Liver (tissue), 9 donors: ENCODE measurements around the gene DCTN3. TPM values are rescaled to one million over a fixed set of nuclear protein-coding genes. Genes with fewer than 3 reads are reported as not detected.

Experiments used
- DNase-seq: peaks from one replicate; pipeline ENCODE4 v3.0.0-alpha.2; 2017; ENCODE audit warnings: low spot score
- H3K27ac ChIP-seq, 2 donors: one replicate each; pipeline ENCODE4 v1.7.0; 2013; ENCODE audit warnings: inconsistent platforms in 2 of 2, low read length in 2 of 2, control low read depth in 1 of 2, low read depth in 1 of 2, mild to moderate bottlenecking in 1 of 2
- H3K27me3 ChIP-seq, 4 donors: one replicate each; pipeline versions ENCODE4 v1.6.1 to v1.7.0; 2013; ENCODE audit warnings: low read length in 3 of 4, inconsistent platforms in 1 of 4, mild to moderate bottlenecking in 1 of 4, moderate library complexity in 1 of 4; ENCODE audit not compliant: control insufficient read depth in 4 of 4, insufficient read depth in 4 of 4
- H3K36me3 ChIP-seq, 4 donors: one replicate each; pipeline versions ENCODE4 v1.6.1 to v1.7.0; 2013; ENCODE audit warnings: low read length in 3 of 4, mild to moderate bottlenecking in 3 of 4, low read depth in 1 of 4, moderate library complexity in 1 of 4; ENCODE audit not compliant: control insufficient read depth in 4 of 4, insufficient read depth in 3 of 4
- H3K4me1 ChIP-seq, 4 donors: one replicate each; pipeline versions ENCODE4 v1.6.1 to v1.7.0; 2013; ENCODE audit warnings: low read length in 3 of 4, mild to moderate bottlenecking in 3 of 4, moderate library complexity in 1 of 4; ENCODE audit not compliant: control insufficient read depth in 4 of 4, insufficient read depth in 4 of 4
- H3K4me3 ChIP-seq, 3 donors: one replicate each; pipeline versions ENCODE4 v1.6.1 to v1.7.0; 2013; ENCODE audit warnings: low read length in 3 of 3, control low read depth in 1 of 3, low read depth in 1 of 3, mild to moderate bottlenecking in 1 of 3
- H3K9ac ChIP-seq, 2 donors: one replicate each; pipeline ENCODE4 v1.7.0; 2013; ENCODE audit warnings: low read length in 2 of 2, mild to moderate bottlenecking in 2 of 2, moderate library complexity in 2 of 2, control low read depth in 1 of 2, low read depth in 1 of 2
- H3K9me3 ChIP-seq, 4 donors: one replicate each; pipeline versions ENCODE4 v1.6.1 to v1.7.0; 2013; ENCODE audit warnings: low read length in 3 of 4; ENCODE audit not compliant: control insufficient read depth in 4 of 4
- EGR1 ChIP-seq, 2 donors: IDR thresholded peaks; 2 replicates each; pipeline ENCODE4 v1.6.1; 2016 to 2018; ENCODE audit warnings: antibody characterized with exemption in 2 of 2, low read depth in 2 of 2
- FOXA1 ChIP-seq: IDR thresholded peaks from 2 replicates; pipeline ENCODE4 v1.6.1; 2016; ENCODE audit warnings: antibody characterized with exemption
- GABPA ChIP-seq, 2 donors: IDR thresholded peaks in 1 of 2; conservative IDR thresholded peaks in 1 of 2; 2 replicates each; pipeline ENCODE4 v1.6.1; 2016; ENCODE audit warnings: antibody characterized with exemption in 2 of 2, mild to moderate bottlenecking in 1 of 2, moderate library complexity in 1 of 2
- HNF4A ChIP-seq, 2 donors: conservative IDR thresholded peaks; 2 replicates each; pipeline ENCODE4 v1.6.1; 2016; ENCODE audit warnings: antibody characterized with exemption in 2 of 2, mild to moderate bottlenecking in 2 of 2
- HNF4G ChIP-seq: IDR thresholded peaks from 2 replicates; pipeline ENCODE4 v1.6.1; 2016; ENCODE audit warnings: antibody characterized with exemption
- JUND ChIP-seq, 2 donors: IDR thresholded peaks; 2 replicates each; pipeline ENCODE4 v1.6.1; 2016; ENCODE audit warnings: antibody characterized with exemption in 2 of 2
- MAX ChIP-seq: IDR thresholded peaks from 2 replicates; pipeline ENCODE4 v1.6.1; 2016; ENCODE audit warnings: antibody characterized with exemption
- NR2F2 ChIP-seq: IDR thresholded peaks from 2 replicates; pipeline ENCODE4 v1.6.1; 2016; ENCODE audit warnings: antibody characterized with exemption
- RAD21 ChIP-seq, 2 donors: IDR thresholded peaks; 2 replicates each; pipeline ENCODE4 v1.6.1; 2016; ENCODE audit warnings: antibody characterized with exemption in 2 of 2, mild to moderate bottlenecking in 2 of 2
- RXRA ChIP-seq, 2 donors: IDR thresholded peaks; 2 replicates each; pipeline ENCODE4 v1.6.1; 2017 to 2018; ENCODE audit warnings: antibody characterized with exemption in 2 of 2, mild to moderate bottlenecking in 1 of 2
- YY1 ChIP-seq: IDR thresholded peaks from 2 replicates; pipeline ENCODE4 v1.6.1; 2016; ENCODE audit warnings: antibody characterized with exemption, mild to moderate bottlenecking
- WGBS: extraction: QIAGEN DNeasy Blood & Tissue Kit; methylation state at CpG from one replicate; pipeline ENCODE4 v1.1.7; 2013; 5-methylcytosine and 5-hydroxymethylcytosine counted together
- polyA plus RNA-seq, 2 donors: library from polyadenylated mRNA; stranded (reverse) in 1 of 2; unstranded in 1 of 2; fragments of 200-250 nt in 1 of 2; fragments of >200 nt in 1 of 2; fragmentation: Nextera tagmentation in 1 of 2; extraction: Ambion mirVana in 1 of 2; gene quantifications; one replicate each; pipeline versions ENCODE4 v1.2.1 to v1.2.3, GENCODE V29; 2013 to 2015
- total RNA-seq, 2 donors: library from RNA; depleted of rRNA; stranded (reverse); fragments of >200 nt; gene quantifications; one replicate each; pipeline ENCODE4 v1.2.3, GENCODE V29; 2014
- TF ChIP-seq, protein P1 (sequence below): IDR thresholded peaks from 2 replicates; pipeline ENCODE4 v1.6.1; 2016; ENCODE audit warnings: antibody characterized with exemption, mild to moderate bottlenecking
- TF ChIP-seq, protein P2 (sequence below): IDR thresholded peaks from 2 replicates; pipeline ENCODE4 v1.6.1; 2016; ENCODE audit warnings: antibody characterized with exemption
- TF ChIP-seq, protein P3 (sequence below): IDR thresholded peaks from 2 replicates; pipeline ENCODE4 v1.6.1; 2016; ENCODE audit warnings: antibody characterized with exemption
- TF ChIP-seq, protein P4 (sequence below): fragments of 150-350 bp; IDR thresholded peaks from 2 replicates; pipeline ENCODE4 v1.5.1; 2017; ENCODE audit warnings: improper control_type of control experiment, low read depth, low read length; ENCODE audit not compliant: missing input control
- donor health status: healthy.
- donor health status: healthy.
- donor health status: healthy.
- donor health status: healthy.
- donor health status: healthy.

Gene DCTN3
- total and polyA plus RNA-seq, 4 donors: 24.9 to 51.9 (median 46.7) TPM

DNA sequence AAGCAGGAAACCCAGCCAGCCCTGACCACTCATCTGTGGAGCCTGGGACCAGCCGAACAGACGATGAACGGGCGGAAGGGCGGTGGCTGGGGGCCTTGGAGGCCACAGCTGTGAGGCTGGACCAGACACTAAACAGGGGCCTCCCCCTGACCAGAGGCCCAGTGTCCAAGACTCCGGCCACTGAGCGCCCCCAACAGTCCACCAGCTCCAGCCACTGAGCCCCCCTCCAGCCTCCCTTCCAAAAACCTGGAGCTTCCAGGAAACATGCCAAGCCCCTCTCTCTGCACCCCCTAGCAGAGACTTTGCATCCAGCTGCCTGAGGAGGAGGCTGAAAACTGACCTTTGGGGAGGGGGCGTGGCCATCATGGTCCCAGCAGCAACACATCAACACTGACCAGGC is 54.0 kb downstream of the DCTN3 start:
- H3K9me3 ChIP-seq: no peaks in the 10 kb centered on the region
- WGBS: 90% methylated on average over 8 of the region's 8 CpGs
- TF ChIP-seq, protein P1, sequence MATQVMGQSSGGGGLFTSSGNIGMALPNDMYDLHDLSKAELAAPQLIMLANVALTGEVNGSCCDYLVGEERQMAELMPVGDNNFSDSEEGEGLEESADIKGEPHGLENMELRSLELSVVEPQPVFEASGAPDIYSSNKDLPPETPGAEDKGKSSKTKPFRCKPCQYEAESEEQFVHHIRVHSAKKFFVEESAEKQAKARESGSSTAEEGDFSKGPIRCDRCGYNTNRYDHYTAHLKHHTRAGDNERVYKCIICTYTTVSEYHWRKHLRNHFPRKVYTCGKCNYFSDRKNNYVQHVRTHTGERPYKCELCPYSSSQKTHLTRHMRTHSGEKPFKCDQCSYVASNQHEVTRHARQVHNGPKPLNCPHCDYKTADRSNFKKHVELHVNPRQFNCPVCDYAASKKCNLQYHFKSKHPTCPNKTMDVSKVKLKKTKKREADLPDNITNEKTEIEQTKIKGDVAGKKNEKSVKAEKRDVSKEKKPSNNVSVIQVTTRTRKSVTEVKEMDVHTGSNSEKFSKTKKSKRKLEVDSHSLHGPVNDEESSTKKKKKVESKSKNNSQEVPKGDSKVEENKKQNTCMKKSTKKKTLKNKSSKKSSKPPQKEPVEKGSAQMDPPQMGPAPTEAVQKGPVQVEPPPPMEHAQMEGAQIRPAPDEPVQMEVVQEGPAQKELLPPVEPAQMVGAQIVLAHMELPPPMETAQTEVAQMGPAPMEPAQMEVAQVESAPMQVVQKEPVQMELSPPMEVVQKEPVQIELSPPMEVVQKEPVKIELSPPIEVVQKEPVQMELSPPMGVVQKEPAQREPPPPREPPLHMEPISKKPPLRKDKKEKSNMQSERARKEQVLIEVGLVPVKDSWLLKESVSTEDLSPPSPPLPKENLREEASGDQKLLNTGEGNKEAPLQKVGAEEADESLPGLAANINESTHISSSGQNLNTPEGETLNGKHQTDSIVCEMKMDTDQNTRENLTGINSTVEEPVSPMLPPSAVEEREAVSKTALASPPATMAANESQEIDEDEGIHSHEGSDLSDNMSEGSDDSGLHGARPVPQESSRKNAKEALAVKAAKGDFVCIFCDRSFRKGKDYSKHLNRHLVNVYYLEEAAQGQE: no peak
- TF ChIP-seq HNF4G: no peak
- TF ChIP-seq, protein P2, sequence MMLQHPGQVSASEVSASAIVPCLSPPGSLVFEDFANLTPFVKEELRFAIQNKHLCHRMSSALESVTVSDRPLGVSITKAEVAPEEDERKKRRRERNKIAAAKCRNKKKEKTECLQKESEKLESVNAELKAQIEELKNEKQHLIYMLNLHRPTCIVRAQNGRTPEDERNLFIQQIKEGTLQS: no peak
- DNase-seq: no peak
- H3K4me3 ChIP-seq: no peak overlapping the region
- H3K36me3 ChIP-seq: peaks cover 0 to 4% (median 0%) of the 10 kb centered on the region in 4 donors
- H3K9ac ChIP-seq: no peak overlapping the region
- H3K4me1 ChIP-seq: peaks cover 0 to 6% (median 3%) of the 10 kb centered on the region in 4 donors
- no peaks in the 10 kb centered on the region for H3K27me3 ChIP-seq
- no peak overlapping the region for H3K27ac ChIP-seq

DNA sequence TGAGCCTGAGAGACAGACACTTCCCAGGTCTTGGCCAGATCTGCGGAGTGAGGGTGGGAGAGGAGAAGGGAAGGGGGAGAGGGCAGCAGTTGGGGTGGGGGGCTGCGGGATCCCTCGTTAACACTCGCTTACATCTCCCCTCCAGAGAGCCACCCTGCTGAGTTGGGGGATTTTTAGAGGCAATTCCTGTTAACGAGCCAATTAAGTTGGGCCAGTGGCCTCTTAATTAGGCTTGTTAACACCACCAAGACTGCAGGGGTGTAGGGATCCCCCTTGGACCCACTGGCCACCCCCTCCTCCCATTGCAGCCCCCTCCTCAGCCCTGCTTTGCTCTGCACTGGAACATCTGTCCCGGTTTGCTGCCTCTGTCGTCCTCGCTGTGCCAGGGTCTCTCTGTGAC is 54.4 kb downstream of the DCTN3 start:
- WGBS: 77% methylated on average over 8 of the region's 8 CpGs
- Histone ChIP-seq H3K9ac (no peak overlapping the region), H3K4me1 (peaks cover 0 to 1% (median under 1%) of the 10 kb centered on the region in 4 donors), H3K36me3 (peaks cover 0 to 4% (median 0%) of the 10 kb centered on the region in 4 donors), H3K4me3 (no peak overlapping the region), H3K27ac (no peak overlapping the region), H3K9me3 (no peaks in the 10 kb centered on the region), H3K27me3 (no peaks in the 10 kb centered on the region)
- TF ChIP-seq GABPA (IDR thresholded peaks at IDR 0.05 in 1 of 2, conservative IDR thresholded peaks at IDR 0.05 in 1 of 2) (no peak), JUND (IDR thresholded peaks at IDR 0.05) (no peak), HNF4A (conservative IDR thresholded peaks at IDR 0.05) (no peak), YY1 (no peak)
- TF ChIP-seq, protein P3, sequence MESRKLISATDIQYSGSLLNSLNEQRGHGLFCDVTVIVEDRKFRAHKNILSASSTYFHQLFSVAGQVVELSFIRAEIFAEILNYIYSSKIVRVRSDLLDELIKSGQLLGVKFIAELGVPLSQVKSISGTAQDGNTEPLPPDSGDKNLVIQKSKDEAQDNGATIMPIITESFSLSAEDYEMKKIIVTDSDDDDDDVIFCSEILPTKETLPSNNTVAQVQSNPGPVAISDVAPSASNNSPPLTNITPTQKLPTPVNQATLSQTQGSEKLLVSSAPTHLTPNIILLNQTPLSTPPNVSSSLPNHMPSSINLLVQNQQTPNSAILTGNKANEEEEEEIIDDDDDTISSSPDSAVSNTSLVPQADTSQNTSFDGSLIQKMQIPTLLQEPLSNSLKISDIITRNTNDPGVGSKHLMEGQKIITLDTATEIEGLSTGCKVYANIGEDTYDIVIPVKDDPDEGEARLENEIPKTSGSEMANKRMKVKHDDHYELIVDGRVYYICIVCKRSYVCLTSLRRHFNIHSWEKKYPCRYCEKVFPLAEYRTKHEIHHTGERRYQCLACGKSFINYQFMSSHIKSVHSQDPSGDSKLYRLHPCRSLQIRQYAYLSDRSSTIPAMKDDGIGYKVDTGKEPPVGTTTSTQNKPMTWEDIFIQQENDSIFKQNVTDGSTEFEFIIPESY: no peak
- no peak for DNase-seq

- Histone ChIP-seq H3K27me3 (no peaks in the 10 kb centered on the region), H3K27ac (no peak overlapping the region), H3K9me3 (no peaks in the 10 kb centered on the region), H3K4me1 (peaks cover 0 to 7% (median 2%) of the 10 kb centered on the region in 4 donors), H3K36me3 (peaks cover 0 to 4% (median 0%) of the 10 kb centered on the region in 4 donors), H3K4me3 (no peak overlapping the region), H3K9ac (no peak overlapping the region)
- WGBS: 92% methylated on average over 16 of the region's 16 CpGs
- no peak for DNase-seq
- no peak for TF ChIP-seq FOXA1
- no peak for TF ChIP-seq RXRA (IDR thresholded peaks at IDR 0.05)
- no peak for TF ChIP-seq JUND (IDR thresholded peaks at IDR 0.05)
- TF ChIP-seq MAX: no peak
- TF ChIP-seq, protein P2: no peak
- no peak for TF ChIP-seq EGR1 (IDR thresholded peaks at IDR 0.05; ENCODE audit: low read depth in 2 of 2)
- no peak for TF ChIP-seq NR2F2
- no peak for TF ChIP-seq HNF4A (conservative IDR thresholded peaks at IDR 0.05)
- TF ChIP-seq, protein P4, sequence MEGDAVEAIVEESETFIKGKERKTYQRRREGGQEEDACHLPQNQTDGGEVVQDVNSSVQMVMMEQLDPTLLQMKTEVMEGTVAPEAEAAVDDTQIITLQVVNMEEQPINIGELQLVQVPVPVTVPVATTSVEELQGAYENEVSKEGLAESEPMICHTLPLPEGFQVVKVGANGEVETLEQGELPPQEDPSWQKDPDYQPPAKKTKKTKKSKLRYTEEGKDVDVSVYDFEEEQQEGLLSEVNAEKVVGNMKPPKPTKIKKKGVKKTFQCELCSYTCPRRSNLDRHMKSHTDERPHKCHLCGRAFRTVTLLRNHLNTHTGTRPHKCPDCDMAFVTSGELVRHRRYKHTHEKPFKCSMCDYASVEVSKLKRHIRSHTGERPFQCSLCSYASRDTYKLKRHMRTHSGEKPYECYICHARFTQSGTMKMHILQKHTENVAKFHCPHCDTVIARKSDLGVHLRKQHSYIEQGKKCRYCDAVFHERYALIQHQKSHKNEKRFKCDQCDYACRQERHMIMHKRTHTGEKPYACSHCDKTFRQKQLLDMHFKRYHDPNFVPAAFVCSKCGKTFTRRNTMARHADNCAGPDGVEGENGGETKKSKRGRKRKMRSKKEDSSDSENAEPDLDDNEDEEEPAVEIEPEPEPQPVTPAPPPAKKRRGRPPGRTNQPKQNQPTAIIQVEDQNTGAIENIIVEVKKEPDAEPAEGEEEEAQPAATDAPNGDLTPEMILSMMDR: no peak
- TF ChIP-seq, protein P1: no peak
- TF ChIP-seq RAD21 (IDR thresholded peaks at IDR 0.05): no peak
Observed at GRCh38 chr9:34564617-34565016, 55.7 kb downstream of the DCTN3 start.
